MM.1S (cell line): Measurements from ENCODE around the gene ALPP.
"Not testable (repeated sequence)": the region's sequence is repeated elsewhere in the genome, so short reads cannot be mapped to it uniquely, and the experiment has no call there.

Experiments
- DNase-seq: peaks from one replicate; pipeline ENCODE4 v3.0.0-alpha.2; 2015
- H2AFZ ChIP-seq: fragments of 300-600 bp; sonication (generic); 2 replicates; pipeline ENCODE4 v1.6.0; 2016; ENCODE audit warnings: antibody characterized with exemption, low read length
- H3F3A ChIP-seq: fragments of 300-600 bp; sonication (generic); 2 replicates; pipeline ENCODE4 v1.6.1; 2016; ENCODE audit warnings: mild to moderate bottlenecking, antibody characterized with exemption, low read length, moderate library complexity, mixed read lengths; ENCODE audit not compliant: insufficient read depth
- H3K27ac ChIP-seq: fragments of 300-600 bp; sonication (generic); 2 replicates; pipeline ENCODE4 v1.5.1; 2016; ENCODE audit warnings: mild to moderate bottlenecking, low read length
- H3K27me3 ChIP-seq: fragments of 300-600 bp; sonication (generic); replicated peaks from 2 replicates; pipeline ENCODE4 v1.6.0; 2016; ENCODE audit warnings: low read length; ENCODE audit not compliant: insufficient read depth
- H3K36me3 ChIP-seq: fragments of 300-600 bp; sonication (generic); replicated peaks from 2 replicates; pipeline ENCODE4 v1.6.1; 2016; ENCODE audit warnings: mild to moderate bottlenecking, low read length, mixed read lengths; ENCODE audit not compliant: insufficient read depth
- H3K4me1 ChIP-seq: fragments of 300-600 bp; sonication (generic); 2 replicates; pipeline ENCODE4 v1.6.1; 2016; ENCODE audit warnings: low read length, mixed read lengths
- H3K4me2 ChIP-seq: fragments of 300-600 bp; sonication (generic); 2 replicates; pipeline ENCODE4 v1.6.0; 2016; ENCODE audit warnings: low read depth, low read length
- H3K4me3 ChIP-seq: fragments of 300-600 bp; sonication (generic); 2 replicates; pipeline ENCODE4 v1.5.1; 2016; ENCODE audit warnings: low read length, mixed read lengths
- H3K79me2 ChIP-seq: fragments of 300-600 bp; sonication (generic); 2 replicates; pipeline ENCODE4 v1.6.1; 2016; ENCODE audit warnings: mixed run types, low read length, mixed read lengths
- H3K9ac ChIP-seq: fragments of 300-600 bp; sonication (generic); 2 replicates; pipeline ENCODE4 v1.6.1; 2016; ENCODE audit warnings: low read length, mixed read lengths
- H3K9me2 ChIP-seq: fragments of 300-600 bp; sonication (generic); replicated peaks from 2 replicates; pipeline ENCODE4 v1.6.1; 2016; ENCODE audit warnings: mild to moderate bottlenecking, low read length, mixed read lengths; ENCODE audit not compliant: insufficient read depth
- H3K9me3 ChIP-seq: fragments of 300-600 bp; sonication (generic); replicated peaks from 2 replicates; pipeline ENCODE4 v1.6.1; 2016; ENCODE audit warnings: mild to moderate bottlenecking, low read length, mixed read lengths; ENCODE audit not compliant: insufficient read depth
- H4K20me1 ChIP-seq: fragments of 300-600 bp; sonication (generic); 2 replicates; pipeline ENCODE4 v1.6.1; 2016; ENCODE audit warnings: mild to moderate bottlenecking, low read length, moderate library complexity, mixed read lengths; ENCODE audit not compliant: insufficient read depth
- CTCF ChIP-seq: fragments of 300-600 bp; sonication (generic); IDR thresholded peaks from 2 replicates; pipeline ENCODE4 v1.5.1; 2016; ENCODE audit warnings: antibody characterized with exemption, low read length, mixed read lengths
- EZH2 ChIP-seq: fragments of 300-600 bp; sonication (generic); optimal IDR thresholded peaks from 2 replicates; pipeline ENCODE3; 2017; ENCODE audit warnings: low read depth, mild to moderate bottlenecking, antibody characterized with exemption, low read length, mixed read lengths
- EZH2phosphoT487 ChIP-seq: fragments of 300-600 bp; sonication (generic); IDR thresholded peaks from 2 replicates; pipeline ENCODE4 v1.6.1; 2018; ENCODE audit warnings: antibody characterized with exemption, low read length

ALPP gene

GRCh38 chr2:232377841-232378734 is 463 bp upstream of the ALPP start:
- H3K4me3 ChIP-seq: no peak overlapping the region
- H3F3A ChIP-seq: no peaks in the 10 kb centered on the region
- H3K27me3 ChIP-seq: no peaks in the 10 kb centered on the region
- H3K4me1 ChIP-seq: no peaks in the 10 kb centered on the region
- H4K20me1 ChIP-seq: no peaks in the 10 kb centered on the region
- no peak for DNase-seq
- H3K27ac ChIP-seq: no peak overlapping the region
- no peak overlapping the region for H3K4me2 ChIP-seq
- no peaks in the 10 kb centered on the region for H3K36me3 ChIP-seq
- TF ChIP-seq CTCF (no peak), EZH2 (no peak), EZH2phosphoT487 (no peak)
- H3K9ac ChIP-seq: no peak overlapping the region
- H3K9me3 ChIP-seq: no peaks in the 10 kb centered on the region
- no peaks in the 10 kb centered on the region for H3K79me2 ChIP-seq
- no peaks in the 10 kb centered on the region for H3K9me2 ChIP-seq
- H2AFZ ChIP-seq: no peak overlapping the region

- H4K20me1 ChIP-seq, H3F3A ChIP-seq, DNase-seq, H2AFZ ChIP-seq, H3K9ac ChIP-seq, H3K9me2 ChIP-seq, H3K27me3 ChIP-seq, H3K4me3 ChIP-seq, H3K27ac ChIP-seq, H3K79me2 ChIP-seq, H3K9me3 ChIP-seq, H3K4me2 ChIP-seq, H3K36me3 ChIP-seq, H3K4me1 ChIP-seq: not testable (repeated sequence)
Observed at GRCh38 chr2:232379610-232380590, 1.3 kb downstream of the ALPP start.

- H3K27ac ChIP-seq, H3K36me3 ChIP-seq, H3K4me1 ChIP-seq, H3F3A ChIP-seq, H3K4me3 ChIP-seq, H2AFZ ChIP-seq, H3K79me2 ChIP-seq, H3K9ac ChIP-seq, DNase-seq, H3K9me2 ChIP-seq, H3K9me3 ChIP-seq, H3K4me2 ChIP-seq, H4K20me1 ChIP-seq: not testable (repeated sequence)
- H3K27me3 ChIP-seq: peaks cover 13% of the 10 kb centered on the region
Observed at GRCh38 chr2:232381204-232382031, 2.9 kb downstream of the ALPP start.
